DLD1 (cell line): ENCODE data around the gene HEATR1.

Source experiments
- in situ Hi-C: cut with HindIII; loops from 2 replicates; pipeline ENCODE4 v1.10.0; 2017; ENCODE audit warnings: low sequenced_read_pairs

HEATR1 gene

GRCh38 chr1:236543065-236543669, 61.1 kb downstream of the HEATR1 start:
- in situ Hi-C loops: no loop called here

GRCh38 chr1:236541710-236542109, 62.6 kb downstream of the HEATR1 start:
- in situ Hi-C loops: no loop called here

- in situ Hi-C loops: no loop called here
Observed at GRCh38 chr1:236540813-236541465, 63.4 kb downstream of the HEATR1 start.

GRCh38 chr1:236536540-236536939, 67.8 kb downstream of the HEATR1 start:
- in situ Hi-C loops: no loop called here

GRCh38 chr1:236535662-236536161, 68.6 kb downstream of the HEATR1 start:
- in situ Hi-C loops: no loop called here

- in situ Hi-C loops: no loop called here
Observed at GRCh38 chr1:236535190-236535589, 69.1 kb downstream of the HEATR1 start.

- in situ Hi-C loops: no loop called here
Observed at GRCh38 chr1:236534151-236534651, 70.1 kb downstream of the HEATR1 start.

GRCh38 chr1:236532850-236533249, 71.5 kb downstream of the HEATR1 start:
- in situ Hi-C loops: no loop called here

- in situ Hi-C loops: no loop called here
Observed at GRCh38 chr1:236530959-236531358, 73.4 kb downstream of the HEATR1 start.

GRCh38 chr1:236530286-236530685, 74.0 kb downstream of the HEATR1 start:
- in situ Hi-C loops: no loop called here

- in situ Hi-C loops: no loop called here
Observed at GRCh38 chr1:236526079-236526478, 78.2 kb downstream of the HEATR1 start.

- in situ Hi-C loops: no loop called here
Observed at GRCh38 chr1:236524895-236525184, 79.5 kb downstream of the HEATR1 start.

- in situ Hi-C loops: no loop called here
Observed at GRCh38 chr1:236524142-236524894, 80.0 kb downstream of the HEATR1 start.

GRCh38 chr1:236523704-236524141, 80.6 kb downstream of the HEATR1 start, which contains the start of gene LGALS8:
Gene LGALS8 (plus strand): TSS chr1:236523982. CDS start chr1:236526071, 2,089 bp downstream.
- in situ Hi-C loops: no loop called here

GRCh38 chr1:236522937-236523703, 81.2 kb downstream of the HEATR1 start:
- in situ Hi-C loops: no loop called here

- in situ Hi-C loops: no loop called here
Observed at GRCh38 chr1:236520445-236521005, 83.8 kb downstream of the HEATR1 start.

- in situ Hi-C loops: no loop called here
Observed at GRCh38 chr1:236518322-236518721, 86.0 kb downstream of the HEATR1 start.

GRCh38 chr1:236516929-236517704, 87.2 kb downstream of the HEATR1 start:
- in situ Hi-C loops: no loop called here

- in situ Hi-C loops: no loop called here
Observed at GRCh38 chr1:236515443-236515958, 88.8 kb downstream of the HEATR1 start.
